Endodermal cell (in vitro differentiated cells): ENCODE data around the gene SHANK3. TPM values are rescaled to one million over a fixed set of nuclear protein-coding genes. Genes with fewer than 3 reads are reported as not detected.

Experiments
- DNase-seq: peaks from one replicate; pipeline ENCODE4 v3.0.0-alpha.2; 2017
- H3K27ac ChIP-seq: 2 replicates; pipeline ENCODE4 v1.5.1; 2013; ENCODE audit warnings: mild to moderate bottlenecking, low read depth, low read length, moderate library complexity
- H3K27me3 ChIP-seq: 2 replicates; pipeline ENCODE4 v1.6.1; 2013; ENCODE audit warnings: mild to moderate bottlenecking, low read length, moderate library complexity; ENCODE audit not compliant: insufficient read depth, control insufficient read depth, poor library complexity, severe bottlenecking
- H3K36me3 ChIP-seq: 2 replicates; pipeline ENCODE4 v1.7.0; 2013; ENCODE audit warnings: mild to moderate bottlenecking, low read length, moderate library complexity; ENCODE audit not compliant: control insufficient read depth, insufficient read depth
- H3K4me1 ChIP-seq: one replicate; pipeline ENCODE4 v1.7.0; 2013; ENCODE audit warnings: low read length; ENCODE audit not compliant: control insufficient read depth, insufficient read depth
- H3K4me3 ChIP-seq: 2 replicates; pipeline ENCODE4 v1.5.1; 2013; ENCODE audit warnings: mild to moderate bottlenecking, low read length, moderate library complexity
- H3K9ac ChIP-seq: 2 replicates; pipeline ENCODE4 v1.6.1; 2013; ENCODE audit warnings: mild to moderate bottlenecking, low read length, moderate library complexity; ENCODE audit not compliant: poor library complexity, severe bottlenecking; ENCODE audit errors: extremely low read depth
- H3K9me3 ChIP-seq: 2 replicates; pipeline ENCODE4 v1.6.1; 2013; ENCODE audit warnings: mild to moderate bottlenecking, low read length, moderate library complexity; ENCODE audit not compliant: control insufficient read depth
- H3K27ac Mint-ChIP-seq: 2 replicates; pipeline ENCODE4 v1.8.0; 2020; ENCODE audit warnings: mixed read lengths
- H3K27me3 Mint-ChIP-seq: 2 replicates; pipeline ENCODE4 v1.8.0; 2021; ENCODE audit warnings: mild to moderate bottlenecking, mixed read lengths; ENCODE audit not compliant: insufficient read depth
- H3K36me3 Mint-ChIP-seq: 2 replicates; pipeline ENCODE4 v1.8.0; 2020; ENCODE audit warnings: low read depth, mixed read lengths
- H3K4me1 Mint-ChIP-seq: 2 replicates; pipeline ENCODE4 v1.8.0; 2020; ENCODE audit warnings: mixed read lengths
- H3K4me3 Mint-ChIP-seq: 2 replicates; pipeline ENCODE4 v1.8.0; 2020; ENCODE audit warnings: mild to moderate bottlenecking, moderate library complexity, mixed read lengths
- H3K9me3 Mint-ChIP-seq: 2 replicates; pipeline ENCODE4 v1.8.0; 2020; ENCODE audit warnings: mild to moderate bottlenecking, mixed read lengths
- CTCF ChIP-seq: fragments of 200-600 bp; sonication (generic); conservative IDR thresholded peaks from 2 replicates; pipeline ENCODE4 v1.5.0; 2021; ENCODE audit warnings: antibody characterized with exemption, mild to moderate bottlenecking
- WGBS, 2 experiments: methylation state at CpG; one replicate each; pipeline versions ENCODE4 v1.1.5 to v1.1.7; 2013; ENCODE audit warnings: missing lambda C conversion rate in 2 of 2, mixed read lengths in 1 of 2; ENCODE audit not compliant: insufficient coverage in 1 of 2, insufficient read length in 1 of 2; 5-methylcytosine and 5-hydroxymethylcytosine counted together
- total RNA-seq, 2 donors: library from RNA; stranded (reverse); fragmentation: NEBNext Ultra II Directional in 1 of 2; extraction: Animal tissue kit (Norgen Biotek cat#: 25700) in 1 of 2; gene quantifications; 2 replicates in 1 of 2; 3 replicates in 1 of 2; pipeline ENCODE4 v1.2.1, GENCODE V29; 2021

The SHANK3 gene
- total RNA-seq, 2 donors from 2014 or later = 9.4 to 11.1 TPM

- 1 to 4% methylated on average over 19 to 88 of the region's 88 CpGs for WGBS, 2 experiments
- Mint-ChIP-seq H3K27ac (peak within 1 kb of the TSS; percentile 15), H3K36me3 (no peaks in the 10 kb centered on the region), H3K4me3 (peak within 1 kb of the TSS; percentile 73), H3K4me1 (peaks cover 6% of the 10 kb centered on the region), H3K27me3 (peaks cover 16% of the 10 kb centered on the region), H3K9me3 (no peaks in the 10 kb centered on the region)
- Histone ChIP-seq H3K9ac (peak within 1 kb of the TSS; percentile 28), H3K9me3 (no peaks in the 10 kb centered on the region), H3K27ac (no peak within 1 kb of the TSS), H3K4me1 (peaks cover 4% of the 10 kb centered on the region), H3K36me3 (no peaks in the 10 kb centered on the region), H3K27me3 (no peaks in the 10 kb centered on the region), H3K4me3 (peak within 1 kb of the TSS; percentile 82)
- DNase-seq = peak; percentile 93
- TF ChIP-seq CTCF = peak; percentile 60
These were observed 44.7 kb upstream of the SHANK3 start, which contains the start of gene ARSA for GRCh38 chr22:50627642-50628542. TSS of gene ARSA (minus strand) at chr22:50628152. CDS start at chr22:50627779, 373 bp downstream.

GRCh38 chr22:50628543-50629134 lies 44.0 kb upstream of the SHANK3 start:
- 53 to 65% methylated on average over 8 to 16 of the region's 16 CpGs for WGBS, 2 experiments
- no peak for TF ChIP-seq CTCF
- no peaks in the 10 kb centered on the region for H3K9me3 ChIP-seq
- no peaks in the 10 kb centered on the region for H3K36me3 ChIP-seq
- H3K27me3 ChIP-seq = no peaks in the 10 kb centered on the region
- peak overlapping the region; percentile 78 for H3K4me3 ChIP-seq
- Mint-ChIP-seq H3K4me3 (peak overlapping the region; percentile 73), H3K27ac (peak overlapping the region; percentile 15), H3K27me3 (peaks cover 21% of the 10 kb centered on the region), H3K4me1 (peaks cover 6% of the 10 kb centered on the region), H3K9me3 (no peaks in the 10 kb centered on the region), H3K36me3 (no peaks in the 10 kb centered on the region)
- H3K27ac ChIP-seq = no peak overlapping the region
- DNase-seq = peak; percentile 40
- peaks cover 4% of the 10 kb centered on the region for H3K4me1 ChIP-seq
- H3K9ac ChIP-seq = peak overlapping the region; percentile 28

- H3K4me1 Mint-ChIP-seq = peaks cover 6% of the 10 kb centered on the region
- H3K9ac ChIP-seq = no peak overlapping the region
- no peaks in the 10 kb centered on the region for H3K36me3 Mint-ChIP-seq
- H3K4me3 Mint-ChIP-seq = no peak overlapping the region
- no peak for TF ChIP-seq CTCF
- H3K27me3 Mint-ChIP-seq = peaks cover 27% of the 10 kb centered on the region
- DNase-seq = no peak
- WGBS, 2 experiments = 90 to 95% methylated on average over 4 to 5 of the region's 5 CpGs
- H3K4me3 ChIP-seq = no peak overlapping the region
- H3K36me3 ChIP-seq = no peaks in the 10 kb centered on the region
- no peak overlapping the region for H3K27ac ChIP-seq
- no peak overlapping the region for H3K27ac Mint-ChIP-seq
- H3K27me3 ChIP-seq = no peaks in the 10 kb centered on the region
- no peaks in the 10 kb centered on the region for H3K9me3 Mint-ChIP-seq
- H3K9me3 ChIP-seq = no peaks in the 10 kb centered on the region
- H3K4me1 ChIP-seq = peaks cover 4% of the 10 kb centered on the region
These were observed 42.2 kb upstream of the SHANK3 start for GRCh38 chr22:50630376-50630775.
